ENCODE measurements around the gene C1QA. TPM values are rescaled to one million over a fixed set of nuclear protein-coding genes. Genes with fewer than 3 reads are reported as not detected.
"Not testable (repeated sequence)": the region's sequence is repeated elsewhere in the genome, so short reads cannot be mapped to it uniquely, and the experiment has no call there.

C1QA gene
- total RNA-seq, 4 donors from 2014 or later, result 22.6 to 453 (median 190) TPM

DNA sequence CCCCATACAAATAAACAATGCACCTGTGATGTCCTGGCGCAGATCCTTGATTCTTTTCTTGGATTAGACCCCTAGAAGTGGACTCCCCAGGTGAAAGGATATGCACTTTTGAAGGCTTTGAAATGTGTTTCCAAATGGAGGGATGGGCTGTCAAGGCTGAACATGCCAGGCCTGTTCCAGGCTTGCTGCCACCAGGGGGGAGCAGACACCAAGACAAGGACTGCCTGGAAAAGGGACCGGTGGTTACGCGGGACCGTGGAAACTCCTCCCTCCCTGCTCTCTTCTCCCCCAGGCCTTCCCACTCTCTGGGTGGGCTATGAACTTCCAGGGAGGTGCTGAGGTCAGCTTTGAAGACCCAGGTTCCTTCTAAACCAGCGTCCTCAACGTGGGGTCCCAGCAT is 29.3 kb downstream of the C1QA start:
- ATAC-seq, result no peak
- Histone ChIP-seq H3K4me1 (no peaks in the 10 kb centered on the region), H3K27me3 (peaks cover 55% of the 10 kb centered on the region), H3K9me3 (no peaks in the 10 kb centered on the region), H3K4me3 (no peak overlapping the region), H3K27ac (no peak overlapping the region), H3K36me3 (no peaks in the 10 kb centered on the region)
- WGBS, 2 donors (ENCODE audit: low coverage in 1 of 2), result 40 to 55% methylated on average over 1 to 4 of the region's 7 CpGs
- TF ChIP-seq CTCF (IDR thresholded peaks at IDR 0.05), result peak in 2 of 4 experiments; percentile 29 to 30
- TF ChIP-seq EP300 (IDR thresholded peaks at IDR 0.05), result no peak
- TF ChIP-seq POLR2A (IDR thresholded peaks at IDR 0.05), result no peak

DNA sequence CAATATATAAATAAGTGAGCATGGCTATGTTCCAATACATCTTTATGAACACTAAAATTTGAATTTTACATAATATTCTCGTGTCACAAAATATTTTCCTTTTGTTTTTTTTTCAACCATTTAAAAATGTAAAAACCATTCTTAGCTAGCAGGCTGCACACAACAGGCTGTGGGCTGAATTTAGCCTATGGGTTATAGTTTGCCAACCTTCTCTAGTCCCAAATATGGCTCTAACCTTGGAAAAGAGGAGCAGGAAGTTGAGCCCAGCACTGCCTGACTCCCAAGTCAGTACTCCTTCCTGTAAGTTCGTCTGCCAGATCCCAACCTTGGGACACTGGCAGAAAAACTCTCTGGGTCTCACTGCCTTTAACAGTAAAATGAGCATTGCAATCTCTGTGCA is 30.0 kb downstream of the C1QA start:
- H3K27ac ChIP-seq, result no peak overlapping the region

GRCh38 chr1:22668840-22669239 is 32.4 kb downstream of the C1QA start:
- H3K4me3 ChIP-seq, ATAC-seq, H3K27ac ChIP-seq, H3K36me3 ChIP-seq, H3K9me3 ChIP-seq, H3K4me1 ChIP-seq: not testable (repeated sequence)
- WGBS, 2 donors (ENCODE audit: low coverage in 1 of 2), result 86 to 90% methylated on average over 1 of the region's 2 CpGs
- H3K27me3 ChIP-seq, result peaks cover 64% of the 10 kb centered on the region

More for the DNA sequence above, 30.0 kb downstream of the C1QA start:
- TF ChIP-seq CTCF (IDR thresholded peaks at IDR 0.05), result no peak
- no peak for TF ChIP-seq POLR2A (IDR thresholded peaks at IDR 0.05)
- TF ChIP-seq POLR2AphosphoS5 (IDR thresholded peaks at IDR 0.05), result no peak
- TF ChIP-seq EP300 (IDR thresholded peaks at IDR 0.05), result no peak
- 50 to 65% methylated on average over 1 to 2 of the region's 2 CpGs for WGBS, 2 donors (ENCODE audit: low coverage in 1 of 2)
- no peaks in the 10 kb centered on the region for H3K36me3 ChIP-seq
- H3K4me1 ChIP-seq, result no peaks in the 10 kb centered on the region
- no peak overlapping the region for H3K4me3 ChIP-seq
- ATAC-seq, result no peak
- peaks cover 55% of the 10 kb centered on the region for H3K27me3 ChIP-seq
- H3K9me3 ChIP-seq, result no peaks in the 10 kb centered on the region

DNA sequence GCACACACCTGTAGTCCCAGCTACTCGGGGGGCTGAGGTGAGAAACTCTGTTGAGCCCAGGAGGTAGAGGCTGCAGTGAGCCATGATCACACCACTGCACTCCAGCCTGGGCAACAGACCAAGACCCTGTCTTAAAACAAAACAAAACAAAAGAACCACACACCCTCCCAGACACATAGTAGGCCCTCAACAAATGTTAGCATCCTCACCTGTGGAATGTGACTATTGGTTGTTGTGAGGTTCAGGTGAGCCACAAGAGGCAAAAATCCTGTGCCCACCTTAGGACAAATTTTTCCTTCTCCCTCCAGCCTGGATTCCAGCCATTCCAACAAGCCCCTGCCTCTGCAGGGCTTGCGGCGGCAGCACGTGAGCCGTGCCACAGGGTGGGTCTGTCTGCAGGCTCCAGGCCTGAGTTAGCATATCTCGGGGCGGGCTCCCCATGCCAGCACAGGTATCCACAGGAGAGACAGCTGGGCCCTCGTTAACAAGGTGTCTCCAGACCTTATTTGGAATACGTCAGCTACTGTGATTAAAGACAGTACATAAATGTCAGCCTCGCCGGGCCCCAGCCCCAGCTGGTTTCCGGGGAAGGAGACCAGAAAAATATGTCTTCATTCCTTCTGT is 34.0 kb downstream of the C1QA start:
- 48 to 50% methylated on average over 2 to 12 of the region's 12 CpGs for WGBS, 2 donors (ENCODE audit: low coverage in 1 of 2)
- Histone ChIP-seq H3K4me1 (no peaks in the 10 kb centered on the region), H3K4me3 (no peak overlapping the region), H3K9me3 (no peaks in the 10 kb centered on the region), H3K27ac (no peak overlapping the region), H3K36me3 (no peaks in the 10 kb centered on the region), H3K27me3 (peaks cover 76% of the 10 kb centered on the region)
- no peak for TF ChIP-seq EP300 (IDR thresholded peaks at IDR 0.05)
- TF ChIP-seq POLR2A (IDR thresholded peaks at IDR 0.05), result no peak
- TF ChIP-seq POLR2AphosphoS5 (IDR thresholded peaks at IDR 0.05), result no peak
- TF ChIP-seq CTCF (IDR thresholded peaks at IDR 0.05), result no peak
- ATAC-seq, result no peak

DNA sequence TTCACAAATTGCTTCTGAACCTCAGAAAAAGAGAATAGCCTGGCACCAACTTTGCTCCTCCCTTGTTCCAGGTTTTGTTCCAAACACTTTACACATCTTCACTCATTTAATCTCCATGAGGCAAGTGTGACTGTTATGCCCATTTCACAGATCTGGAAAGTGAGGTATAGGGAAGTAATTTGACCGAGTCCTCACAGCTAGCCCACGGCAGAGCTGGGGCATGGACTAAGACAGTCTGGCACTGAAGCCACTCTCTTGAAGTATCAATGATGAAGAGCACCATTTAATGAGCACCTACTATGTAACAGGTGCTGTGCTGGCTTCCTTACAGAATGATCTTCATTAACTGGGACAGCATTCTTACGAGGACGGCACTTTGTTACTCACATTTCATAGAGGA is 35.6 kb downstream of the C1QA start:
- TF ChIP-seq POLR2A (IDR thresholded peaks at IDR 0.05), result no peak
- no peak for TF ChIP-seq EP300 (IDR thresholded peaks at IDR 0.05)
- TF ChIP-seq CTCF (IDR thresholded peaks at IDR 0.05), result no peak
- no peak for TF ChIP-seq POLR2AphosphoS5 (IDR thresholded peaks at IDR 0.05)
- H3K27me3 ChIP-seq, result peaks cover 87% of the 10 kb centered on the region

More for the DNA sequence above, 35.6 kb downstream of the C1QA start:
- Histone ChIP-seq H3K4me1 (no peaks in the 10 kb centered on the region), H3K4me3 (no peak overlapping the region), H3K27ac (no peak overlapping the region), H3K9me3 (no peaks in the 10 kb centered on the region), H3K36me3 (no peaks in the 10 kb centered on the region)
- no peak for ATAC-seq
- 80% methylated on average over 1 of the region's 4 CpGs; no CpG with 5 or more reads in 1 of the 2 donors for WGBS, 2 donors (ENCODE audit: low coverage in 1 of 2)
